GM10248 (cell line): ENCODE data around the gene EPHA8.

Experiments used
- CTCF ChIA-PET: fragments of 300-600 bp; sonication (Branson Sonifier 250); formaldehyde crosslinking; extraction: SDS; loops from one replicate; lab custom pipeline; 2021; ENCODE audit warnings: antibody characterized with exemption; lab: Yijun Ruan, JAX
- POLR2A ChIA-PET: fragments of 350-650 bp; sonication (Branson Sonifier 250); formaldehyde crosslinking; extraction: SDS; loops from one replicate; lab custom pipeline; 2020; ENCODE audit warnings: antibody characterized with exemption; lab: Yijun Ruan, JAX
- DNase-seq: peaks from one replicate; pipeline ENCODE4 v3.0.0; 2012; ENCODE audit errors: extremely low spot score
- TF ChIP-seq, protein P1 (sequence below): IDR thresholded peaks from 2 replicates; pipeline ENCODE4 v1.5.1; 2012; ENCODE audit warnings: mild to moderate bottlenecking, low read depth; ENCODE audit errors: extremely low read depth, missing control alignments, control extremely low read depth

The EPHA8 gene

DNA sequence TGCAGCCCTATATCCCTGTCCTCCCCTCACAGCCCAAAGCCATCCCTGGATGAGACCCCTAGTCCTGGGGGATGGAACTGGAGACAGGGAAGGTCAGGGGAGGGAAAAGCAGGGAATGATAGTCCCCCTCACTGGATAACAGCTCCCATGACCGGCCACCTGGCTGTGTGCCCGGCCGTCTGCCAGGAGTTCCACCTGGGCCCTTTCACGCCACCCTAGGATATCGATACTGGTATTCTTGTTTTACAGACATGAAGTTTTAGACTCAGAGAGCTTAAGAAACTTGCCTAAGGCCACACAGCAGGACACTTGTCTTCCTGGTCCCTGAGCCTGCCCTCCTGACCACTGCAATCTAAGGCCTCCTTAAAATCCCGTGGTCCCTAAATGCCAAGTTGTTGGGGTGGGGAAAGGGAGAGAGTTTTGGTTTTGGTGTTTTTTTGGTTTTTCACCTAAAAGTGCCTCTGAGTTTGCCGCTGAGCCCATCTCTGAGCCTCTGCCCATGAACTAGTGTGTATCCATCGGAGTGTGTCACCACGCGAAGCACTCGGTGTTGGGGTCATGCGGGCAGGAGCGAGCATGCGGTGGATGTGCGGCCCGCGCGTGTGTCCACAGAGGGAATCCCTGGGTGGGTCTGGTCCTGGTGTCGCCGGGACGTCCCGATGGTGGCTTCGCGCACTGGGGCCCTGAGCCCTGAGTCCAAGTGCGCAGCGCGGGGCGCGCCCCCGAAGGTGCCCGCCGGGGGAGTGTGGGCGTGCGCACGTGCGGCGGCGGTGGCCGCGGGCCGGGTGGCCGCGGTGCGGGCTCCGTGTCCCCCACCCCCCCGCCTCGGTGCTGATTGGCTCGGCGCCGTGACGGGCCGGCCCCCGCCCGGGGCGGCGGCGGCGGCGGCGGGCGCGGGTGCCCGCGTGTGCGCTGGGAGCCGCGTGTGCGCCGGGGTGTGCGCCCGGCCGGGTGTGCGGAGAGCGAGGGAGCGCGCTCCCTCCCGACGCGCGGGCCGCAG is at the start of gene EPHA8:
Gene EPHA8, plus strand, starts transcription at position 906 of the 1,000 bp plus-strand sequence. CDS start 147 bp downstream, outside the sequence.
- ChIA-PET POLR2A (no interaction called here), CTCF (no interaction called here)
- TF ChIP-seq, protein P1, sequence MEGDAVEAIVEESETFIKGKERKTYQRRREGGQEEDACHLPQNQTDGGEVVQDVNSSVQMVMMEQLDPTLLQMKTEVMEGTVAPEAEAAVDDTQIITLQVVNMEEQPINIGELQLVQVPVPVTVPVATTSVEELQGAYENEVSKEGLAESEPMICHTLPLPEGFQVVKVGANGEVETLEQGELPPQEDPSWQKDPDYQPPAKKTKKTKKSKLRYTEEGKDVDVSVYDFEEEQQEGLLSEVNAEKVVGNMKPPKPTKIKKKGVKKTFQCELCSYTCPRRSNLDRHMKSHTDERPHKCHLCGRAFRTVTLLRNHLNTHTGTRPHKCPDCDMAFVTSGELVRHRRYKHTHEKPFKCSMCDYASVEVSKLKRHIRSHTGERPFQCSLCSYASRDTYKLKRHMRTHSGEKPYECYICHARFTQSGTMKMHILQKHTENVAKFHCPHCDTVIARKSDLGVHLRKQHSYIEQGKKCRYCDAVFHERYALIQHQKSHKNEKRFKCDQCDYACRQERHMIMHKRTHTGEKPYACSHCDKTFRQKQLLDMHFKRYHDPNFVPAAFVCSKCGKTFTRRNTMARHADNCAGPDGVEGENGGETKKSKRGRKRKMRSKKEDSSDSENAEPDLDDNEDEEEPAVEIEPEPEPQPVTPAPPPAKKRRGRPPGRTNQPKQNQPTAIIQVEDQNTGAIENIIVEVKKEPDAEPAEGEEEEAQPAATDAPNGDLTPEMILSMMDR: no peak
- DNase-seq: no peak

DNA sequence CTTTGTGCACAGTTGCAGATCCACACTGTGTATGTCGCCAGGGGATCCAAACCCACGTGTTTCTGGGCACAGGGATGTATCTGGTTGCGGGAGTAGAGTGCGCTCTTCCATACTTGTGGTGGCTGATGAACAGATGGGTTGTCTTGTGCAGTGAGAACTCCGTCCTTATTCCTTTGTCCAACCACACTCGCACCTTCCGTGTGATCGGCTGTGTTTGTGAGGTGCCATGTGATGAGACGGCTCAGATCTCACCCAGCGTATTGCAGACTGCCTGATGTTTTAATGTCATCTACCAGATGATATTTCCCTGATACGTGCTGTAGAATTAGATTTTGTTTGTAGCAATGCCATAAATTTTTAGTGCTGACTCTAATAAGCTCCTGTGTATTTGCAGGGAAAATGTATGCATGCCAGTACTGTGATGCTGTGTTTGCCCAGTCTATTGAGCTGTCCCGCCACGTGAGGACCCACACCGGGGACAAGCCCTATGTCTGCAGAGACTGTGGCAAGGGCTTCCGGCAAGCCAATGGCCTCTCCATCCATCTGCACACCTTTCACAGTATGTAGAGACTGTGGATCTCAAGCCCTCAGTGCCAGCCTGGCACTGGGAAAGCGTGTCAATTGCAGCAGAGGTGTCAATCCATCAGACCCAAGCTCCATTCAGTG is 46.2 kb upstream of the EPHA8 start:
- ChIA-PET POLR2A (no interaction called here), CTCF (no interaction called here)
- DNase-seq: no peak
- TF ChIP-seq, protein P1: no peak

DNA sequence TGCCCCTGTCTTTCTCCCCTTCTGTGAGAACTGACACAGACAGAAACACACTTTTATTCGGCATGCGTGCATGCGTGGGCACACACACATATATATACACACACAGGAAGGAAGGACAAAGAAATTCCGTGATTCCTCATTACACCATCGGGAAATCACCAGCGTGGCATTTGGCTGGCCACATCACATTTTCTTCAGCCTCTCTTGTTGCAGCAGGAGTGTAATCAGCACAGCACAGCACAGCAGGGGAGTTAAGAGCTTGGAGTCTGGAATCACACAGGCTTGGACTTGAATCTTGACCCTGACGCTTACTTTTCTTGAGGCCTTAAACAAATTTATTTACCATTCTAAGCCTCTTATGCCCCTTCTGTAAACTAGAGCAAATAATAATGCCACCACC is 45.3 kb upstream of the EPHA8 start:
- DNase-seq: no peak
- ChIA-PET CTCF (no interaction called here), POLR2A (no interaction called here)
- TF ChIP-seq, protein P1: no peak

DNA sequence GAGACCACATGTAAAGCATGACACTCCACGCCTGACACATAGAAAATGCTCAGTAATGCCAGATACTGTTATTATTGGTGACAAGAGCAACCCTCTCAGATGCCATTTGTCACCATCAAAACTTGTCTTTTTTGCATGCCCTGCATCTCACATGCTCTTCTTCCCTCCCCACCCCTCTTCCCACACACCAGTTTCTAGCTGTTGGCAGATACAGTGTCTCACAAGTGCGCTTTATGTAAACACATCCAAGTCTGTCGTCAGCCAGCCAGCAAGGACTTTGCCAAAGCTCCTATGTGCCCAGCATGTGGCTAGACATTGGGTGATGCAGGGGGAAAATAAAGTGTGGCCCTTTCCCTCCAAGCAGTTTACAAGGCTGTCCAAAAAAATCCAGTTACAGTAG is 44.9 kb upstream of the EPHA8 start:
- no peak for DNase-seq
- ChIA-PET CTCF (interaction anchor here (0.8 kb wide), 1 partner anchor 445 kb away, joined by 3 read pairs; no protein-coding TSS in a partner anchor), POLR2A (no interaction called here)
- TF ChIP-seq, protein P1: no peak

DNA sequence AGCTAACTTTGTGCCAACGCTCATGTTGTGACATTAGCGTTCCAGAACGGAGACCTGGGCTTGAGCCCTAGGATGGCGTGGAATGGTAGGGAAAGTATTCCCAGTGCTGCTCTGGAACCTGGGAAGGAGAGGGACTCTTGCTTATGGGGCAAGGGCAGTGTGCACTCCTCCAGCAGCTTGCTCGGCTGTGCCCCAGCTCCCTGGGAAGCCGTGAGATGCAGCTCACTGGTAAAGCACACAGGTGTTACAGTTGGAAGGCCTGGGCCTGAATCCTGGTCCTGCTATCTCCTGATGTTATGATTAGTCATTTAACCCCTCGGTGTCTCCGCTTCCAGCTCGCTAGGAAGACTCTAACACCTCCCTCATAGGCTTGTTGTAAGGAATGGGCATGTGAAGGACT is 42.4 kb upstream of the EPHA8 start:
- no peak for DNase-seq
- TF ChIP-seq, protein P1: no peak
- POLR2A ChIA-PET: no interaction called here
- CTCF ChIA-PET: interaction anchor here (0.9 to 1.0 kb wide), 2 partner anchors 11 to 82 kb away, joined by 3 read pairs; no protein-coding TSS in a partner anchor

DNA sequence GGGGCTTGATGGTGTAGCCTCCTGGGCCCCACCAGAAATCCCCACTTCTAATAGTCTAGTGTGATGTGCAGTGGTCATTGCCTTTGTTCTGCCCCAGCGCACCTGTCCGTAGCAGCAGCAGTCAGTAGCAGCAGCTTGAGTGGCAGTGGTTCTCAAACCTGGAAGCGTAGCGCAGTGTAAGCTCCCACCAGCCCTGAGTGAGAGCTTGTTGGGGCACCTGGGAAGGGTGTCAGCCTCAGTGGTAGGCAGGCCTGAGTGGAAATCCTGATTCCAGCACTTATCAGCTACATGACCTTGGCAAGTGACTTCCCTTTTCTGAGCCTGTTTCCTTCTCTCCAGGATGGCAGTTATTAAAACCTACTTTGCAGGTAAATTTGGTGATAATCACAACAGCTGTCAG is 41.6 kb upstream of the EPHA8 start:
- ChIA-PET POLR2A (no interaction called here), CTCF (no interaction called here)

More for the DNA sequence above, 41.6 kb upstream of the EPHA8 start:
- TF ChIP-seq, protein P1: no peak
- no peak for DNase-seq
